K562 (cell line): Measurements from ENCODE around the gene DTNB. TPM values are rescaled to one million over a fixed set of nuclear protein-coding genes. Genes with fewer than 3 reads are reported as not detected.
"Not testable (repeated sequence)": the region's sequence is repeated elsewhere in the genome, so short reads cannot be mapped to it uniquely, and the experiment has no call there.

Experiments
- ATAC-seq: fragments of 200-7000 bp; cut with Tn5 transposase; 3 replicates; pipeline ENCODE4 v1.9.1; 2020; ENCODE audit warnings: moderate library complexity
- BruUV-seq: library from RNA; stranded (reverse); fragments of 400-500 nt; replicated peaks from 2 replicates; lab custom pipeline; 2021; lab: Mats Ljungman, UMichigan
- CTCF ChIA-PET: fragments of 300-600 bp; formaldehyde crosslinking; extraction: SDS; loops from one replicate; lab custom pipeline; 2021; ENCODE audit warnings: low intra/inter-chr PET ratio; lab: Yijun Ruan, JAX
- POLR2A ChIA-PET: fragments of 300-600, 350-650 bp; sonication (Branson Sonifier 250); formaldehyde crosslinking; extraction: SDS; loops from one replicate; lab custom pipeline; 2021; ENCODE audit warnings: antibody characterized with exemption, inconsistent platforms; lab: Yijun Ruan, JAX
- DNase-seq, 4 experiments: peaks; one replicate each; pipeline versions ENCODE4 v3.0.0 to v3.0.0-alpha.2; 2011 to 2018; ENCODE audit warnings: low spot score in 3 of 4, mixed read lengths in 3 of 4; ENCODE audit errors: extremely low read depth in 1 of 4
- FAIRE-seq: peaks from 2 replicates; lab custom pipeline; 2011; peaks lifted over from hg19 to GRCh38; lab: Jason Lieb, UNC
- H2AFZ ChIP-seq: 2 replicates; pipeline ENCODE4 v1.6.0; 2011; ENCODE audit warnings: low read depth, low read length, control low read depth, inconsistent platforms
- H3K27ac ChIP-seq: fragments of 200-600 bp; 3 replicates; pipeline ENCODE4 v1.8.0; 2011; ENCODE audit warnings: low read depth, mild to moderate bottlenecking, control low read depth, inconsistent platforms, low read length, moderate library complexity, mixed read lengths; ENCODE audit errors: extremely low read depth
- H3K27me3 ChIP-seq, 2 experiments: fragments of 300-600 bp in 1 of 2; 2 replicates in 1 of 2; 3 replicates in 1 of 2; pipeline versions ENCODE4 v1.6.0 to v1.8.0; 2011; ENCODE audit warnings: inconsistent platforms in 2 of 2, low read length in 2 of 2, mild to moderate bottlenecking in 1 of 2, mixed read lengths in 1 of 2, moderate library complexity in 1 of 2; ENCODE audit not compliant: control insufficient read depth in 2 of 2, insufficient read depth in 2 of 2
- H3K36me3 ChIP-seq: fragments of 300-600 bp; 3 replicates; pipeline ENCODE4 v1.8.0; 2011; ENCODE audit warnings: mild to moderate bottlenecking, low read length, inconsistent platforms; ENCODE audit not compliant: control insufficient read depth, insufficient read depth
- H3K4me1 ChIP-seq, 2 experiments: fragments of 200-600 bp in 1 of 2; replicated peaks in 1 of 2; 2 replicates in 1 of 2; 3 replicates in 1 of 2; pipeline versions ENCODE4 v1.5.1 to v1.8.0; 2011; ENCODE audit warnings: inconsistent platforms in 2 of 2, low read length in 2 of 2, mild to moderate bottlenecking in 1 of 2, mixed read lengths in 1 of 2, moderate library complexity in 1 of 2; ENCODE audit not compliant: control insufficient read depth in 2 of 2, insufficient read depth in 2 of 2
- H3K4me2 ChIP-seq: 2 replicates; pipeline ENCODE4 v1.6.1; 2011; ENCODE audit warnings: low read length, control low read depth, inconsistent platforms, mixed read lengths; ENCODE audit not compliant: insufficient read depth
- H3K4me3 ChIP-seq: fragments of 200-600 bp; sonication (generic), shearing (Covaris generic); 2 replicates; pipeline ENCODE4 v1.5.1; 2016; ENCODE audit warnings: control low read depth, inconsistent platforms
- H3K79me2 ChIP-seq: fragments of 200-600 bp; 3 replicates; pipeline ENCODE4 v1.8.0; 2011; ENCODE audit warnings: low read length, inconsistent platforms; ENCODE audit not compliant: control insufficient read depth, insufficient read depth
- H3K9ac ChIP-seq, 2 experiments: 2 replicates each; pipeline versions ENCODE4 v1.6.0 to v1.6.1; 2011; ENCODE audit warnings: low read depth in 2 of 2, low read length in 2 of 2, control low read depth in 1 of 2, inconsistent platforms in 1 of 2, mild to moderate bottlenecking in 1 of 2, mixed read lengths in 1 of 2; ENCODE audit not compliant: insufficient read depth in 1 of 2
- H3K9me1 ChIP-seq: one replicate; pipeline ENCODE4 v1.6.0; 2011; ENCODE audit warnings: inconsistent platforms, mild to moderate bottlenecking, low read length, moderate library complexity; ENCODE audit not compliant: control insufficient read depth, insufficient read depth
- H3K9me3 ChIP-seq: replicated peaks from 2 replicates; pipeline ENCODE4 v1.5.1; 2011; ENCODE audit warnings: low read depth, low read length, inconsistent platforms; ENCODE audit not compliant: control insufficient read depth, insufficient read depth
- H4K20me1 ChIP-seq: replicated peaks from 2 replicates; pipeline ENCODE4 v1.6.1; 2011; ENCODE audit warnings: low read length, inconsistent platforms, mixed read lengths; ENCODE audit not compliant: control insufficient read depth, insufficient read depth
- KDM4B ChIP-seq, 2 experiments: fragments of 450-650 bp in 1 of 2; sonication (generic) in 1 of 2; IDR thresholded peaks; 2 replicates each; pipeline ENCODE4 v1.6.1; 2016 to 2017; ENCODE audit warnings: borderline replicate concordance in 2 of 2, antibody characterized with exemption in 1 of 2, low read depth in 1 of 2, mild to moderate bottlenecking in 1 of 2
- SPI1 ChIP-seq: IDR thresholded peaks from 2 replicates; pipeline ENCODE4 v1.6.1; 2011; ENCODE audit warnings: low read depth, low read length, control low read depth, borderline replicate concordance
- WGBS: fragments of 100-300 bp; shearing (Covaris generic); methylation state at CpG from one replicate; pipeline ENCODE4 v1.1.6; 2016; ENCODE audit warnings: low coverage, mixed read lengths; ENCODE audit not compliant: insufficient coverage; ENCODE audit errors: missing lambda C conversion rate; 5-methylcytosine and 5-hydroxymethylcytosine counted together
- in situ Hi-C: fragments of 300-500 bp; cut with MboI; formaldehyde crosslinking; loops from 4 replicates; pipeline ENCODE4 v1.15.0; 2018; ENCODE audit warnings: inconsistent platforms, mixed read lengths
- intact Hi-C: fragments of 100-400 bp; cut with micrococcal nuclease; formaldehyde crosslinking; loops from 2 replicates; pipeline ENCODE4 v1.14.2; 2022
- polyA plus RNA-seq, 8 experiments: library from polyadenylated mRNA; depleted of rRNA in 4 of 8; stranded (reverse) in 5 of 8; unstranded in 3 of 8; fragments of >200 nt; fragmentation: Nextera tagmentation in 2 of 8; fragmentation: Illumina TruSeq in 1 of 8; extraction: Ambion mirVana in 2 of 8; extraction: Trizol in 1 of 8; gene quantifications; 2 replicates each; pipeline versions ENCODE4 v1.2.1 to v1.2.3, GENCODE V29; 2011 to 2014; ENCODE audit warnings: inconsistent platforms in 1 of 8, missing spikeins in 1 of 8
- total RNA-seq, 7 experiments: library from RNA; depleted of rRNA in 6 of 7; stranded (reverse); fragments of >200 nt in 6 of 7; fragmentation: Illumina TruSeq in 2 of 7; extraction: Trizol in 2 of 7; gene quantifications; 2 replicates each; pipeline versions ENCODE4 v1.2.1 to v1.2.3, GENCODE V29; 2011 to 2021; ENCODE audit warnings: low replicate concordance in 1 of 7

DTNB gene
- total and polyA plus RNA-seq, 9 of the 15 experiments (the other 6 are each of a cell fraction or from before 2014, with no cell fraction given), result 0.18 to 2.0 (median 0.77) TPM; not detected in 2

DNA sequence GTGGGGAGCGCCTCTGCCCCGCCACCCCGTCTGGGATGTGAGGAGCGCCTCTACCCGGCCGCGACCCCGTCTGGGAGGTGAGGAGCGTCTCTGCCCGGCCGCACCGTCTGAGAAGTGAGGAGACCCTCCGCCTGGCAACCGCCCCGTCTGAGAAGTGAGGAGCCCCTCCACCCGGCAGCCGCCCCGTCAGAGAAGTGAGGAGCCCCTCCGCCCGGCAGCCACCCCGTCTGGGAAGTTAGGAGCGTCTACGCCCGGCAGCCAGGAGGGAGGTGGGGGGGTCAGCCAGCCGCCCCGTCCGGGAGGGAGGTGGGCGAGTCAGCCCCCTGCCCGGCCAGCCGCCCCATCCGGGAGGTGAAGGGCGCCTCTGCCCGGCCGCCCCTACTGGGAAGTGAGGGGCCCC lies 39.6 kb downstream of the DTNB start:
- H3K9me3 ChIP-seq, H3K79me2 ChIP-seq, DNase-seq, BruUV-seq, H2AFZ ChIP-seq, H3K4me1 ChIP-seq, H3K4me2 ChIP-seq, H3K36me3 ChIP-seq, H3K9me1 ChIP-seq, H3K27ac ChIP-seq, CTCF ChIA-PET, H3K9ac ChIP-seq, intact Hi-C loops, FAIRE-seq, POLR2A ChIA-PET, H3K4me3 ChIP-seq, H4K20me1 ChIP-seq, H3K27me3 ChIP-seq, ATAC-seq, in situ Hi-C loops: not testable (repeated sequence)
- WGBS, result 16% methylated on average over 8 of the region's 34 CpGs

DNA sequence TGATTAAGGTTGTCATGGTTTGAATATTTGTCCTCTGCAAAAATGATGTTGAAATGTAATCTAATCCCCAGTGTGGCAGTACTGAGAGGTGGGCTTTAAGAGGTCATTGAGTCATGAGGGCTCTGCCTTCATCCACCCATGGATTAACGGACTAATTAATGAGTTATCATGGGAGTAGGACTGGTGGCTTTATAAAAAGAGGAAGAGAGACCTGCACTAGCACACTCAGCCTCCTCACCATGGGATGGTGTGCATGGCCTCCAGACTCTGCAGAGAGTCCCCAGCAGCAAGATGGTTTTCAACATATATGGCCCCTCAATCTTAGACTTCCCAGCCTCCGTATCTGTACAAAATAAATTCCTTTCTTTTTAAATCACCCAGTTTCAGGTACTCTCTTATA lies 41.0 kb downstream of the DTNB start:
- Histone ChIP-seq H3K9me1 (no peaks in the 10 kb centered on the region), H4K20me1 (no peaks in the 10 kb centered on the region), H3K4me2 (no peak overlapping the region), H3K4me3 (no peak overlapping the region), H3K79me2 (no peaks in the 10 kb centered on the region), H2AFZ (no peak overlapping the region), H3K27ac (no peak overlapping the region), H3K4me1 (no peaks in the 10 kb centered on the region), H3K9ac (no peak overlapping the region), H3K36me3 (no peaks in the 10 kb centered on the region), H3K27me3 (peaks cover 0 to 8% of the 10 kb centered on the region in 2 experiments; a peak in 2 of 5 replicates), H3K9me3 (no peaks in the 10 kb centered on the region)
- no TSS peak for BruUV-seq
- in situ Hi-C loops, result no loop called here
- 0 out of 2 replicates have a peak, but pooled peaks have one; percentile 13 for TF ChIP-seq SPI1
- TF ChIP-seq KDM4B (IDR thresholded peaks at IDR 0.05; ENCODE audit: borderline replicate concordance in 2 of 2, low read depth in 1 of 2), result no peak
- WGBS, result 3% methylated on average over 2 of the region's 2 CpGs
- intact Hi-C loops, result no loop called here
- ATAC-seq (no peak), DNase-seq (no peak), FAIRE-seq (no peak)
- POLR2A ChIA-PET, result no interaction called here
- CTCF ChIA-PET, result interaction anchor here (0.6 kb wide), 1 partner anchor 318 kb away, joined by 3 read pairs; no protein-coding TSS in a partner anchor
